Psoas muscle (tissue), 8 donors: Measurements from ENCODE around the gene BIRC5. TPM values are rescaled to one million over a fixed set of nuclear protein-coding genes. Genes with fewer than 3 reads are reported as not detected.

ENCODE experiments used
- ATAC-seq, 4 donors: fragments of 200-7000 bp; cut with Tn5 transposase; one replicate each; pipeline ENCODE4 v1.9.1; 2020; ENCODE audit warnings: moderate library complexity in 3 of 4, mild to moderate bottlenecking in 2 of 4
- DNase-seq, 2 donors: peaks; one replicate each; pipeline ENCODE4 v3.0.0-alpha.2; 2020
- H3K27ac ChIP-seq: fragments of 200-600 bp; one replicate; pipeline ENCODE4 v1.8.0; 2022
- H3K27me3 ChIP-seq, 3 donors: fragments of 200-600 bp in 1 of 3; one replicate each; pipeline versions ENCODE4 v1.6.1 to v1.8.0; 2013 to 2022; ENCODE audit warnings: low read length in 2 of 3, mild to moderate bottlenecking in 2 of 3, moderate library complexity in 1 of 3; ENCODE audit not compliant: insufficient read depth in 3 of 3
- H3K36me3 ChIP-seq, 2 donors: fragments of 200-600 bp in 1 of 2; one replicate each; pipeline versions ENCODE4 v1.6.1 to v1.8.0; 2013 to 2022; ENCODE audit warnings: low read depth in 1 of 2, mild to moderate bottlenecking in 1 of 2, moderate library complexity in 1 of 2; ENCODE audit not compliant: insufficient read depth in 1 of 2
- H3K4me1 ChIP-seq: fragments of 200-600 bp; one replicate; pipeline ENCODE4 v1.8.0; 2022
- H3K4me3 ChIP-seq: fragments of 200-600 bp; one replicate; pipeline ENCODE4 v1.8.0; 2022; ENCODE audit warnings: mild to moderate bottlenecking
- H3K9me3 ChIP-seq: fragments of 200-600 bp; one replicate; pipeline ENCODE4 v1.8.0; 2022
- CTCF ChIP-seq: fragments of 200-600 bp; IDR thresholded peaks from one replicate; pipeline ENCODE4 v1.8.0; 2022; ENCODE audit warnings: antibody characterized with exemption
- WGBS, 3 donors: extraction: QIAGEN DNeasy Blood & Tissue Kit; methylation state at CpG; one replicate each; pipeline versions ENCODE4 v1.1.6 to v1.1.7; 2013; 5-methylcytosine and 5-hydroxymethylcytosine counted together
- intact Hi-C, 2 donors: fragments of 100-400 bp; cut with DNase I; formaldehyde crosslinking; loops; one replicate each; pipeline versions ENCODE4 v1.11.0 to v1.14.2; 2022
- polyA plus RNA-seq, 3 donors: library from polyadenylated mRNA; stranded (reverse); fragments of 200-250 nt; gene quantifications; one replicate each; pipeline ENCODE4 v1.2.3, GENCODE V29; 2013
- total RNA-seq, 4 donors: library from RNA; stranded (reverse); fragmentation: NEBNext Ultra II Directional in 2 of 4; extraction: Animal tissue kit (Norgen Biotek cat#: 25700) in 2 of 4; gene quantifications; one replicate each; pipeline versions ENCODE4 v1.2.1 to v1.2.4, GENCODE V29; 2021 to 2023
- donor health status: healthy with polysubstance abuse.
- donor health status: DM: no; HTN: no; CAD: no; lungs with moderate emphysema.
- donor health status: Bipolar disorder and iron deficiency.
- donor health status: healthy.
- donor health status: DM: yes; HTN: yes; CAD: no.
- donor health status: DM: no; HTN: no; CAD: no.
- donor health status: DM: no; HTN: no; CAD: no.
- donor health status: DM: yes; HTN: yes; CAD: no.

BIRC5 gene
- total and polyA plus RNA-seq, 7 donors = 0.06 to 0.96 (median 0.23) TPM; not detected in 2

GRCh38 chr17:78226055-78226758 lies 12.2 kb downstream of the BIRC5 start:
- intact Hi-C loops = no loop called here
- Histone ChIP-seq H3K27ac (no peak overlapping the region), H3K4me1 (no peaks in the 10 kb centered on the region), H3K9me3 (no peaks in the 10 kb centered on the region), H3K27me3 (peaks cover 0 to 20% (median 6%) of the 10 kb centered on the region in 3 donors), H3K36me3 (no peaks in the 10 kb centered on the region), H3K4me3 (no peak overlapping the region)
- no peak for DNase-seq
- no peak for TF ChIP-seq CTCF
- ATAC-seq = no peak
- 75 to 77% (median 77%) methylated on average over 12 of the region's 12 CpGs for WGBS, 3 donors

- no peaks in the 10 kb centered on the region for H3K4me1 ChIP-seq
- H3K27me3 ChIP-seq = peaks cover 0 to 25% (median 11%) of the 10 kb centered on the region in 3 donors
- ATAC-seq (peak in 1 of 4 donors; percentile 30), DNase-seq (no peak)
- no peaks in the 10 kb centered on the region for H3K36me3 ChIP-seq
- no peaks in the 10 kb centered on the region for H3K9me3 ChIP-seq
- no peak overlapping the region for H3K4me3 ChIP-seq
- H3K27ac ChIP-seq = no peak overlapping the region
- no peak for TF ChIP-seq CTCF
- intact Hi-C loops = no loop called here
- 33 to 45% (median 37%) methylated on average over 20 of the region's 20 CpGs for WGBS, 3 donors
Measured at GRCh38 chr17:78226759-78227454, 12.9 kb downstream of the BIRC5 start.

GRCh38 chr17:78227455-78227916 lies 13.4 kb downstream of the BIRC5 start:
- Histone ChIP-seq H3K9me3 (no peaks in the 10 kb centered on the region), H3K27me3 (peaks cover 0 to 30% (median 16%) of the 10 kb centered on the region in 3 donors), H3K36me3 (no peaks in the 10 kb centered on the region), H3K27ac (no peak overlapping the region), H3K4me3 (no peak overlapping the region), H3K4me1 (no peaks in the 10 kb centered on the region)
- no peak for TF ChIP-seq CTCF
- ATAC-seq (peak; percentile 44 to 71 (median 67)), DNase-seq (no peak)
- WGBS, 3 donors = 36 to 55% (median 37%) methylated on average over 10 of the region's 10 CpGs
- intact Hi-C loops = no loop called here

GRCh38 chr17:78228176-78228575 lies 14.1 kb downstream of the BIRC5 start:
- H3K4me3 ChIP-seq = no peak overlapping the region
- ATAC-seq (no peak), DNase-seq (no peak)
- no peak overlapping the region for H3K27ac ChIP-seq
- no peaks in the 10 kb centered on the region for H3K36me3 ChIP-seq
- H3K9me3 ChIP-seq = no peaks in the 10 kb centered on the region
- intact Hi-C loops = no loop called here
- no peak for TF ChIP-seq CTCF
- WGBS, 3 donors = 93 to 96% (median 95%) methylated on average over 4 of the region's 4 CpGs
- no peaks in the 10 kb centered on the region for H3K4me1 ChIP-seq
- peaks cover 0 to 37% (median 20%) of the 10 kb centered on the region in 3 donors for H3K27me3 ChIP-seq
